ENCODE measurements around the gene LRRK1.

The LRRK1 gene

GRCh38 chr15:101062471-101063171, 143.5 kb downstream of the LRRK1 start:
- H3K9me3 Mint-ChIP-seq = no peaks in the 10 kb centered on the region
- H3K4me1 Mint-ChIP-seq (ENCODE audit: low read depth) = no peaks in the 10 kb centered on the region
- no peaks in the 10 kb centered on the region for H3K36me3 Mint-ChIP-seq (ENCODE audit: low read depth)
- no peak overlapping the region for H3K4me3 Mint-ChIP-seq
- no peaks in the 10 kb centered on the region for H3K27me3 Mint-ChIP-seq (ENCODE audit: low read depth)
- H3K27ac Mint-ChIP-seq = no peak overlapping the region

GRCh38 chr15:101063212-101063611, 144.1 kb downstream of the LRRK1 start:
- no peak overlapping the region for H3K4me3 Mint-ChIP-seq
- no peaks in the 10 kb centered on the region for H3K36me3 Mint-ChIP-seq (ENCODE audit: low read depth)
- H3K27ac Mint-ChIP-seq = no peak overlapping the region
- H3K27me3 Mint-ChIP-seq (ENCODE audit: low read depth) = no peaks in the 10 kb centered on the region
- no peaks in the 10 kb centered on the region for H3K9me3 Mint-ChIP-seq
- H3K4me1 Mint-ChIP-seq (ENCODE audit: low read depth) = no peaks in the 10 kb centered on the region

- Mint-ChIP-seq H3K27me3 (ENCODE audit: low read depth) (no peaks in the 10 kb centered on the region), H3K27ac (no peak overlapping the region), H3K36me3 (ENCODE audit: low read depth) (no peaks in the 10 kb centered on the region), H3K4me1 (ENCODE audit: low read depth) (no peaks in the 10 kb centered on the region), H3K9me3 (no peaks in the 10 kb centered on the region), H3K4me3 (no peak overlapping the region)
Observed at GRCh38 chr15:101063891-101064794, 145.0 kb downstream of the LRRK1 start.

GRCh38 chr15:101064795-101065569, 145.8 kb downstream of the LRRK1 start:
- Mint-ChIP-seq H3K4me1 (ENCODE audit: low read depth) (no peaks in the 10 kb centered on the region), H3K27me3 (ENCODE audit: low read depth) (no peaks in the 10 kb centered on the region), H3K9me3 (no peaks in the 10 kb centered on the region), H3K36me3 (ENCODE audit: low read depth) (no peaks in the 10 kb centered on the region), H3K4me3 (no peak overlapping the region), H3K27ac (no peak overlapping the region)

- Mint-ChIP-seq H3K27ac (no peak overlapping the region), H3K4me1 (ENCODE audit: low read depth) (peaks cover 5% of the 10 kb centered on the region), H3K36me3 (ENCODE audit: low read depth) (no peaks in the 10 kb centered on the region), H3K9me3 (no peaks in the 10 kb centered on the region), H3K4me3 (no peak overlapping the region), H3K27me3 (ENCODE audit: low read depth) (no peaks in the 10 kb centered on the region)
Observed at GRCh38 chr15:101065570-101066221, 146.5 kb downstream of the LRRK1 start.

GRCh38 chr15:101066501-101067408, 147.6 kb downstream of the LRRK1 start:
- H3K4me3 Mint-ChIP-seq = no peak overlapping the region
- peaks cover 9% of the 10 kb centered on the region for H3K4me1 Mint-ChIP-seq (ENCODE audit: low read depth)
- H3K27me3 Mint-ChIP-seq (ENCODE audit: low read depth) = no peaks in the 10 kb centered on the region
- H3K9me3 Mint-ChIP-seq = no peaks in the 10 kb centered on the region
- H3K36me3 Mint-ChIP-seq (ENCODE audit: low read depth) = no peaks in the 10 kb centered on the region
- H3K27ac Mint-ChIP-seq = no peak overlapping the region

GRCh38 chr15:101067660-101068522, 148.7 kb downstream of the LRRK1 start:
- peaks cover 9% of the 10 kb centered on the region for H3K4me1 Mint-ChIP-seq (ENCODE audit: low read depth)
- no peaks in the 10 kb centered on the region for H3K36me3 Mint-ChIP-seq (ENCODE audit: low read depth)
- H3K27me3 Mint-ChIP-seq (ENCODE audit: low read depth) = no peaks in the 10 kb centered on the region
- no peak overlapping the region for H3K27ac Mint-ChIP-seq
- H3K4me3 Mint-ChIP-seq = no peak overlapping the region
- no peaks in the 10 kb centered on the region for H3K9me3 Mint-ChIP-seq

GRCh38 chr15:101068523-101068960, 149.4 kb downstream of the LRRK1 start:
- no peaks in the 10 kb centered on the region for H3K27me3 Mint-ChIP-seq (ENCODE audit: low read depth)
- no peaks in the 10 kb centered on the region for H3K36me3 Mint-ChIP-seq (ENCODE audit: low read depth)
- no peaks in the 10 kb centered on the region for H3K9me3 Mint-ChIP-seq
- H3K4me1 Mint-ChIP-seq (ENCODE audit: low read depth) = peaks cover 9% of the 10 kb centered on the region
- H3K27ac Mint-ChIP-seq = no peak overlapping the region
- no peak overlapping the region for H3K4me3 Mint-ChIP-seq

- H3K27ac Mint-ChIP-seq = no peak overlapping the region
- no peaks in the 10 kb centered on the region for H3K27me3 Mint-ChIP-seq (ENCODE audit: low read depth)
- no peaks in the 10 kb centered on the region for H3K9me3 Mint-ChIP-seq
- H3K36me3 Mint-ChIP-seq (ENCODE audit: low read depth) = no peaks in the 10 kb centered on the region
- peaks cover 9% of the 10 kb centered on the region for H3K4me1 Mint-ChIP-seq (ENCODE audit: low read depth)
- no peak overlapping the region for H3K4me3 Mint-ChIP-seq
Observed at GRCh38 chr15:101068961-101069653, 149.9 kb downstream of the LRRK1 start.

- Mint-ChIP-seq H3K27me3 (ENCODE audit: low read depth) (no peaks in the 10 kb centered on the region), H3K4me3 (no peak overlapping the region), H3K4me1 (ENCODE audit: low read depth) (peaks cover 9% of the 10 kb centered on the region), H3K27ac (no peak overlapping the region), H3K36me3 (ENCODE audit: low read depth) (no peaks in the 10 kb centered on the region), H3K9me3 (no peaks in the 10 kb centered on the region)
Observed at GRCh38 chr15:101069654-101069973, 150.5 kb downstream of the LRRK1 start.

- Mint-ChIP-seq H3K9me3 (no peaks in the 10 kb centered on the region), H3K27ac (peak overlapping the region; percentile 84), H3K4me3 (no peak overlapping the region), H3K27me3 (ENCODE audit: low read depth) (no peaks in the 10 kb centered on the region), H3K36me3 (ENCODE audit: low read depth) (no peaks in the 10 kb centered on the region), H3K4me1 (ENCODE audit: low read depth) (peaks cover 9% of the 10 kb centered on the region)
Observed at GRCh38 chr15:101070024-101070423, 150.9 kb downstream of the LRRK1 start.

GRCh38 chr15:101070502-101071273, 151.5 kb downstream of the LRRK1 start:
- Mint-ChIP-seq H3K4me3 (no peak overlapping the region), H3K36me3 (ENCODE audit: low read depth) (no peaks in the 10 kb centered on the region)

More at GRCh38 chr15:101070502-101071273, 151.5 kb downstream of the LRRK1 start:
- Mint-ChIP-seq H3K27me3 (ENCODE audit: low read depth) (no peaks in the 10 kb centered on the region), H3K27ac (peak overlapping the region; percentile 84), H3K9me3 (no peaks in the 10 kb centered on the region), H3K4me1 (ENCODE audit: low read depth) (peaks cover 9% of the 10 kb centered on the region)
